Panc1 (cell line): ENCODE measurements around the gene ATP2A2.

Experiments used
- POLR2AphosphoS5 ChIP-seq: IDR thresholded peaks from 2 replicates; pipeline ENCODE4 v1.6.1; 2012; ENCODE audit warnings: mild to moderate bottlenecking, low read depth, low read length, moderate library complexity
- SIN3A ChIP-seq: IDR thresholded peaks from 2 replicates; pipeline ENCODE4 v1.6.1; 2012; ENCODE audit warnings: low read depth, mild to moderate bottlenecking, low read length, moderate library complexity, borderline replicate concordance; ENCODE audit not compliant: insufficient read depth
- TCF7L2 ChIP-seq: IDR thresholded peaks from 2 replicates; pipeline ENCODE4 v1.6.1; 2011; ENCODE audit warnings: mild to moderate bottlenecking, low read depth, low read length, inconsistent platforms
- TF ChIP-seq, protein P1 (sequence below): fragments of 450-650 bp; IDR thresholded peaks from 2 replicates; pipeline ENCODE4 v1.5.1; 2017; ENCODE audit warnings: mild to moderate bottlenecking
- TF ChIP-seq, protein P2 (sequence below), 2 experiments: IDR thresholded peaks; 2 replicates each; pipeline ENCODE4 v1.6.1; 2011 to 2012; ENCODE audit warnings: low read depth in 2 of 2, control low read depth in 1 of 2, low read length in 1 of 2, mild to moderate bottlenecking in 1 of 2, moderate library complexity in 1 of 2; ENCODE audit not compliant: insufficient read depth in 1 of 2

DNA sequence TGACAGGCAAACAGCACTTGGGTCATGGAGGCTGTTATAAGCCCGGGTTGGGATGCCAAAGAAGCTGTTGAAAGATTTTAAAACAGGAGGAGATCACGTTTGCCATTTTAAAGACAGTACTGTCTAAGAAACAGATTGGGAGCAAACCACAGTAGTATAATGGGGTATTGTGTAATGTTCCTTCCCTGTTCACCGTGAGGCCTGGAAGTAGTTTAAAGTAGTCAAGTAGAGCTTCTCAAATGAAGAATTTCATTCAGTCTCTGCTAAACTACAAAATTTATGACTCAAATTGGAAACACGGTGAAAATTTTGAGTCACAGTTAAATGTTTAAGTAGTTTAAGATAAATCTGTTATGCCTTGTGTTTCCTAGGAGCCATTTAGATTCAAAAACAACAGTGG is 35.8 kb downstream of the ATP2A2 start:
- TF ChIP-seq, protein P1, sequence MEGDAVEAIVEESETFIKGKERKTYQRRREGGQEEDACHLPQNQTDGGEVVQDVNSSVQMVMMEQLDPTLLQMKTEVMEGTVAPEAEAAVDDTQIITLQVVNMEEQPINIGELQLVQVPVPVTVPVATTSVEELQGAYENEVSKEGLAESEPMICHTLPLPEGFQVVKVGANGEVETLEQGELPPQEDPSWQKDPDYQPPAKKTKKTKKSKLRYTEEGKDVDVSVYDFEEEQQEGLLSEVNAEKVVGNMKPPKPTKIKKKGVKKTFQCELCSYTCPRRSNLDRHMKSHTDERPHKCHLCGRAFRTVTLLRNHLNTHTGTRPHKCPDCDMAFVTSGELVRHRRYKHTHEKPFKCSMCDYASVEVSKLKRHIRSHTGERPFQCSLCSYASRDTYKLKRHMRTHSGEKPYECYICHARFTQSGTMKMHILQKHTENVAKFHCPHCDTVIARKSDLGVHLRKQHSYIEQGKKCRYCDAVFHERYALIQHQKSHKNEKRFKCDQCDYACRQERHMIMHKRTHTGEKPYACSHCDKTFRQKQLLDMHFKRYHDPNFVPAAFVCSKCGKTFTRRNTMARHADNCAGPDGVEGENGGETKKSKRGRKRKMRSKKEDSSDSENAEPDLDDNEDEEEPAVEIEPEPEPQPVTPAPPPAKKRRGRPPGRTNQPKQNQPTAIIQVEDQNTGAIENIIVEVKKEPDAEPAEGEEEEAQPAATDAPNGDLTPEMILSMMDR = no peak
- TF ChIP-seq POLR2AphosphoS5 (no peak), SIN3A (no peak), TCF7L2 (no peak)
- TF ChIP-seq, protein P2, sequence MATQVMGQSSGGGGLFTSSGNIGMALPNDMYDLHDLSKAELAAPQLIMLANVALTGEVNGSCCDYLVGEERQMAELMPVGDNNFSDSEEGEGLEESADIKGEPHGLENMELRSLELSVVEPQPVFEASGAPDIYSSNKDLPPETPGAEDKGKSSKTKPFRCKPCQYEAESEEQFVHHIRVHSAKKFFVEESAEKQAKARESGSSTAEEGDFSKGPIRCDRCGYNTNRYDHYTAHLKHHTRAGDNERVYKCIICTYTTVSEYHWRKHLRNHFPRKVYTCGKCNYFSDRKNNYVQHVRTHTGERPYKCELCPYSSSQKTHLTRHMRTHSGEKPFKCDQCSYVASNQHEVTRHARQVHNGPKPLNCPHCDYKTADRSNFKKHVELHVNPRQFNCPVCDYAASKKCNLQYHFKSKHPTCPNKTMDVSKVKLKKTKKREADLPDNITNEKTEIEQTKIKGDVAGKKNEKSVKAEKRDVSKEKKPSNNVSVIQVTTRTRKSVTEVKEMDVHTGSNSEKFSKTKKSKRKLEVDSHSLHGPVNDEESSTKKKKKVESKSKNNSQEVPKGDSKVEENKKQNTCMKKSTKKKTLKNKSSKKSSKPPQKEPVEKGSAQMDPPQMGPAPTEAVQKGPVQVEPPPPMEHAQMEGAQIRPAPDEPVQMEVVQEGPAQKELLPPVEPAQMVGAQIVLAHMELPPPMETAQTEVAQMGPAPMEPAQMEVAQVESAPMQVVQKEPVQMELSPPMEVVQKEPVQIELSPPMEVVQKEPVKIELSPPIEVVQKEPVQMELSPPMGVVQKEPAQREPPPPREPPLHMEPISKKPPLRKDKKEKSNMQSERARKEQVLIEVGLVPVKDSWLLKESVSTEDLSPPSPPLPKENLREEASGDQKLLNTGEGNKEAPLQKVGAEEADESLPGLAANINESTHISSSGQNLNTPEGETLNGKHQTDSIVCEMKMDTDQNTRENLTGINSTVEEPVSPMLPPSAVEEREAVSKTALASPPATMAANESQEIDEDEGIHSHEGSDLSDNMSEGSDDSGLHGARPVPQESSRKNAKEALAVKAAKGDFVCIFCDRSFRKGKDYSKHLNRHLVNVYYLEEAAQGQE (IDR thresholded peaks at IDR 0.05; ENCODE audit: insufficient read depth in 1 of 2, low read depth in 2 of 2, low read length in 1 of 2) = no peak
